Heart left ventricle (tissue), 13 donors: ENCODE data around the gene DSCAML1.

ENCODE experiments used
- CTCF ChIP-seq, 12 donors: fragments of 200-600 bp; sonication (generic) in 4 of 12; IDR thresholded peaks; one replicate each; pipeline versions ENCODE4 v1.5.0 to v1.8.0; 2018 to 2022; ENCODE audit warnings: antibody characterized with exemption in 12 of 12, mild to moderate bottlenecking in 5 of 12
- POLR2A ChIP-seq, 2 donors: fragments of 450-650 bp; IDR thresholded peaks; one replicate each; pipeline ENCODE4 v1.6.1; 2017; ENCODE audit warnings: antibody characterized with exemption in 2 of 2, mild to moderate bottlenecking in 2 of 2, moderate library complexity in 2 of 2
- donor health status: ischemic (EF 13 %, LVEDD 7.1; RV severe dilation, severe dysfunction).
- donor health status: DM: no; HTN: yes; CAD: no.
- donor health status: DM: no; HTN: no; CAD: no.
- donor health status: ischemic (EF 25% LVEDD 6.9; RV normal size, moderate dysfunction).
- donor health status: ischemic (EF 25% LVEDD 5.7; RV mildly dilated, moderate dysfunction).
- donor health status: ischemic (EF 35%, LVEDD 5.7; RV mildly dilated, moderate dysfunction).
- donor health status: nonischemic (EF 11% LVEDD 7.7; RV severe dilation, severe dysfunction).
- donor health status: DM: yes; HTN: yes; CAD: no.
- donor health status: PGD.
- donor health status: ischemic (EF 29% LVEDD 5.4; RV normal size, mild dysfunction).
- donor health status: nonischemic (EF 23%, LVEDD 6.1; RV moderate dilation, normal function).

DNA sequence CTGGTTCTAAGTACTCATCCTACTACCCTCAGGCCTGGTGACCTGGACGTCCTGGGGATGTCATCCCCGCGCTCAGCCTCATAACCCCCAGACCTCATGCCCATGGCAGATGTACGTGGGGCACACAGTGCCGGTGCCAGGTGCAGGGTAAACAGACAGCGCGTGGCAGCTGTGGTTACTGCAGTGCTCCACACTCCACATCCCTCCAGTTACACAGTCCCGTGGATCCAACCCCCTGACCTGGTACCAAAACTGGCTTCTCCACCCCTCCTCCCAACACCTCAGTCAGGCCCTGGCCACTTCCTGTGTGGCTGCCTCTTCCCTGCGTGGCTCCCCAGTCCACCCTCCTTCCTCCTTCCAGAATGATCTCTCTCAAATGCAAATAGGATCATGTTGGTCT is 95.2 kb downstream of the DSCAML1 start:
- TF ChIP-seq CTCF (IDR thresholded peaks at IDR 0.05) (no peak), POLR2A (IDR thresholded peaks at IDR 0.05) (no peak)
